H9 (cell line): ENCODE data around the gene MRPS27. TPM values are rescaled to one million over a fixed set of nuclear protein-coding genes. Genes with fewer than 3 reads are reported as not detected.

Source experiments
- DNase-seq: peaks from one replicate; pipeline ENCODE4 v3.0.0-alpha.2; 2017
- H2AFZ ChIP-seq: one replicate; pipeline ENCODE4 v1.6.1; 2013; ENCODE audit warnings: mild to moderate bottlenecking, low read length, control low read depth, moderate library complexity
- H2AK5ac ChIP-seq: 2 replicates; pipeline ENCODE4 v1.6.1; 2013; ENCODE audit warnings: low read length, control low read depth, mixed read lengths; ENCODE audit not compliant: insufficient read length
- H2BK120ac ChIP-seq: one replicate; pipeline ENCODE4 v1.6.1; 2013; ENCODE audit warnings: low read depth, mild to moderate bottlenecking, low read length, control low read depth, inconsistent platforms; ENCODE audit not compliant: poor library complexity, severe bottlenecking
- H2BK12ac ChIP-seq: 2 replicates; pipeline ENCODE4 v1.6.1; 2013; ENCODE audit warnings: low read length, control low read depth, mixed read lengths, low read depth; ENCODE audit not compliant: insufficient read length
- H2BK15ac ChIP-seq: 2 replicates; pipeline ENCODE4 v1.6.1; 2013; ENCODE audit warnings: low read depth, low read length, control low read depth
- H2BK20ac ChIP-seq: one replicate; pipeline ENCODE4 v1.6.1; 2013; ENCODE audit warnings: low read depth, mild to moderate bottlenecking, low read length, control low read depth, inconsistent platforms; ENCODE audit not compliant: poor library complexity, severe bottlenecking
- H2BK5ac ChIP-seq: 2 replicates; pipeline ENCODE4 v1.6.1; 2013; ENCODE audit warnings: low read length, control low read depth, mixed read lengths; ENCODE audit not compliant: insufficient read length
- H3K14ac ChIP-seq: 2 replicates; pipeline ENCODE4 v1.6.1; 2013; ENCODE audit warnings: low read length, control low read depth; ENCODE audit not compliant: insufficient read depth
- H3K18ac ChIP-seq: 2 replicates; pipeline ENCODE4 v1.6.1; 2013; ENCODE audit warnings: low read depth, mild to moderate bottlenecking, mixed read lengths, low read length, control low read depth; ENCODE audit not compliant: insufficient read length
- H3K23ac ChIP-seq: 2 replicates; pipeline ENCODE4 v1.6.1; 2013; ENCODE audit warnings: low read length, control low read depth, mixed read lengths, low read depth; ENCODE audit not compliant: insufficient read length
- H3K23me2 ChIP-seq: 2 replicates; pipeline ENCODE4 v1.6.1; 2013; ENCODE audit warnings: low read depth, mild to moderate bottlenecking, mixed read lengths, low read length, control low read depth; ENCODE audit not compliant: insufficient read length, poor library complexity, severe bottlenecking
- H3K27ac ChIP-seq: 2 replicates; pipeline ENCODE4 v1.5.1; 2013; ENCODE audit warnings: low read length, control low read depth, mixed read lengths, low read depth; ENCODE audit not compliant: insufficient read length
- H3K27me3 ChIP-seq: 2 replicates; pipeline ENCODE4 v1.6.1; 2013; ENCODE audit warnings: low read length, control low read depth, inconsistent platforms; ENCODE audit not compliant: insufficient read depth
- H3K4ac ChIP-seq: 2 replicates; pipeline ENCODE4 v1.6.1; 2013; ENCODE audit warnings: low read depth, mild to moderate bottlenecking, control low read depth, inconsistent platforms, low read length, moderate library complexity
- H3K4me1 ChIP-seq: 2 replicates; pipeline ENCODE4 v1.6.1; 2013; ENCODE audit warnings: low read length, control low read depth, inconsistent platforms; ENCODE audit not compliant: insufficient read depth
- H3K4me2 ChIP-seq: 2 replicates; pipeline ENCODE4 v1.6.1; 2013; ENCODE audit warnings: low read length, control low read depth, mixed read lengths; ENCODE audit not compliant: insufficient read length, insufficient read depth
- H3K56ac ChIP-seq: 2 replicates; pipeline ENCODE4 v1.6.1; 2013; ENCODE audit warnings: low read depth, mild to moderate bottlenecking, mixed read lengths, low read length, control low read depth; ENCODE audit not compliant: insufficient read length
- H3K79me1 ChIP-seq: 2 replicates; pipeline ENCODE4 v1.6.1; 2013; ENCODE audit warnings: low read depth, mild to moderate bottlenecking, moderate library complexity, low read length, control low read depth, inconsistent platforms; ENCODE audit not compliant: insufficient read depth, poor library complexity, severe bottlenecking
- H3K79me2 ChIP-seq: 2 replicates; pipeline ENCODE4 v1.6.1; 2013; ENCODE audit warnings: low read length, control low read depth, inconsistent platforms; ENCODE audit not compliant: insufficient read depth
- H3K9ac ChIP-seq: 2 replicates; pipeline ENCODE4 v1.6.1; 2013; ENCODE audit warnings: low read length, control low read depth, mixed read lengths; ENCODE audit not compliant: insufficient read length; ENCODE audit errors: extremely low read depth
- H3K9me3 ChIP-seq: one replicate; pipeline ENCODE4 v1.6.1; 2013; ENCODE audit warnings: low read depth, low read length, inconsistent platforms; ENCODE audit not compliant: control insufficient read depth
- H3T11ph ChIP-seq: one replicate; pipeline ENCODE4 v1.6.1; 2013; ENCODE audit warnings: mild to moderate bottlenecking, low read length, control low read depth, inconsistent platforms
- H4K20me1 ChIP-seq: one replicate; pipeline ENCODE4 v1.6.1; 2013; ENCODE audit not compliant: control insufficient read depth, insufficient read length, insufficient read depth
- H4K5ac ChIP-seq: 2 replicates; pipeline ENCODE4 v1.6.1; 2013; ENCODE audit warnings: low read depth, mild to moderate bottlenecking, mixed read lengths, low read length, control low read depth; ENCODE audit not compliant: insufficient read length
- H4K8ac ChIP-seq: replicated peaks from 2 replicates; pipeline ENCODE4 v1.6.1; 2013; ENCODE audit warnings: low read length, control low read depth, mixed read lengths, low read depth; ENCODE audit not compliant: insufficient read length
- H4K91ac ChIP-seq: 2 replicates; pipeline ENCODE4 v1.6.1; 2013; ENCODE audit warnings: low read depth, mild to moderate bottlenecking, moderate library complexity, mixed read lengths, low read length, control low read depth; ENCODE audit not compliant: insufficient read length
- H3K27ac Mint-ChIP-seq, 3 experiments: 2 replicates in 2 of 3; 3 replicates in 1 of 3; pipeline ENCODE4 v1.8.0; 2020 to 2021; ENCODE audit warnings: mixed read lengths in 3 of 3, mild to moderate bottlenecking in 1 of 3, moderate library complexity in 1 of 3
- H3K27me3 Mint-ChIP-seq: 2 replicates; pipeline ENCODE4 v1.8.0; 2021; ENCODE audit warnings: low read depth, mild to moderate bottlenecking, moderate library complexity, mixed read lengths
- H3K36me3 Mint-ChIP-seq, 3 experiments: 2 replicates in 2 of 3; 3 replicates in 1 of 3; pipeline ENCODE4 v1.8.0; 2020 to 2021; ENCODE audit warnings: low read depth in 3 of 3, mixed read lengths in 3 of 3; ENCODE audit not compliant: insufficient read depth in 1 of 3
- H3K4me1 Mint-ChIP-seq, 2 experiments: 2 replicates each; pipeline ENCODE4 v1.8.0; 2020; ENCODE audit warnings: mixed read lengths in 2 of 2
- H3K4me3 Mint-ChIP-seq, 2 experiments: 2 replicates in 1 of 2; 3 replicates in 1 of 2; pipeline ENCODE4 v1.8.0; 2020 to 2021; ENCODE audit warnings: mild to moderate bottlenecking in 2 of 2, mixed read lengths in 2 of 2, moderate library complexity in 1 of 2
- H3K9me3 Mint-ChIP-seq, 2 experiments: 2 replicates in 1 of 2; 3 replicates in 1 of 2; pipeline ENCODE4 v1.8.0; 2020; ENCODE audit warnings: mild to moderate bottlenecking in 2 of 2, mixed read lengths in 2 of 2, moderate library complexity in 1 of 2
- CTCF ChIP-seq: fragments of 200-600 bp; sonication (generic); conservative IDR thresholded peaks from 3 replicates; pipeline ENCODE4 v1.8.0; 2021; ENCODE audit warnings: antibody characterized with exemption, mild to moderate bottlenecking
- WGBS: extraction: QIAGEN DNeasy Blood & Tissue Kit; methylation state at CpG from one replicate; pipeline ENCODE4 v1.1.7; 2013; ENCODE audit warnings: missing lambda C conversion rate, low lambda C conversion rate, mixed read lengths; ENCODE audit not compliant: insufficient read length; ENCODE audit errors: extremely low coverage; 5-methylcytosine and 5-hydroxymethylcytosine counted together
- total RNA-seq: library from RNA; stranded (reverse); gene quantifications from 2 replicates; pipeline ENCODE4 v1.2.1, GENCODE V29; 2021

Gene MRPS27
- total RNA-seq, 1 experiment from 2014 or later = 83.3 TPM

GRCh38 chr5:72255670-72256069 is 64.4 kb downstream of the MRPS27 start:
- H4K91ac ChIP-seq = no peak overlapping the region
- no peak overlapping the region for H3T11ph ChIP-seq
- no peak overlapping the region for H3K27ac ChIP-seq
- no CpG with 5 or more reads among the region's 2 CpGs for WGBS
- no peaks in the 10 kb centered on the region for H3K23me2 ChIP-seq
- H4K8ac ChIP-seq = no peak overlapping the region
- no peaks in the 10 kb centered on the region for H3K79me2 ChIP-seq
- no peak overlapping the region for H2BK5ac ChIP-seq
- Mint-ChIP-seq H3K9me3 (no peaks in the 10 kb centered on the region; a peak in 1 of 5 replicates), H3K4me1 (peaks cover 8% of the 10 kb centered on the region in 2 experiments; a peak in 2 of 4 replicates), H3K27ac (no peak overlapping the region; a peak in 1 of 7 replicates), H3K36me3 (peaks cover 0 to 3% (median 2%) of the 10 kb centered on the region in 3 experiments; a peak in 3 of 7 replicates), H3K4me3 (no peak overlapping the region), H3K27me3 (no peaks in the 10 kb centered on the region)
- H2AFZ ChIP-seq = no peak overlapping the region
- H3K4ac ChIP-seq = no peak overlapping the region
- no peak overlapping the region for H2BK120ac ChIP-seq
- no peak overlapping the region for H2BK12ac ChIP-seq
- H3K4me1 ChIP-seq = no peaks in the 10 kb centered on the region; the same call in 1 of the 2 replicates
- H3K56ac ChIP-seq = no peak overlapping the region
- no peak overlapping the region for H4K5ac ChIP-seq
- H3K23ac ChIP-seq = no peak overlapping the region
- DNase-seq = no peak
- H3K4me2 ChIP-seq = no peak overlapping the region
- no peak for TF ChIP-seq CTCF
- H3K27me3 ChIP-seq = no peaks in the 10 kb centered on the region
- no peak overlapping the region for H2AK5ac ChIP-seq
- peaks cover 3% of the 10 kb centered on the region for H3K79me1 ChIP-seq
- no peak overlapping the region for H2BK15ac ChIP-seq
- no peak overlapping the region for H2BK20ac ChIP-seq
- no peaks in the 10 kb centered on the region for H3K9me3 ChIP-seq
- no peak overlapping the region for H3K9ac ChIP-seq
- no peak overlapping the region for H3K14ac ChIP-seq
- no peak overlapping the region for H3K18ac ChIP-seq
- H4K20me1 ChIP-seq = no peaks in the 10 kb centered on the region
